VCaP (cell line): Measurements from ENCODE around the gene LCN9.

Experiments used
- H3K27ac ChIP-seq: fragments of 450-650 bp; 2 replicates; pipeline ENCODE4 v1.5.1; 2017
- TF ChIP-seq, protein P1 (sequence below): fragments of 450-650 bp; conservative IDR thresholded peaks from 2 replicates; pipeline ENCODE4 v1.5.1; 2017; ENCODE audit warnings: mild to moderate bottlenecking, moderate library complexity

LCN9 gene

DNA sequence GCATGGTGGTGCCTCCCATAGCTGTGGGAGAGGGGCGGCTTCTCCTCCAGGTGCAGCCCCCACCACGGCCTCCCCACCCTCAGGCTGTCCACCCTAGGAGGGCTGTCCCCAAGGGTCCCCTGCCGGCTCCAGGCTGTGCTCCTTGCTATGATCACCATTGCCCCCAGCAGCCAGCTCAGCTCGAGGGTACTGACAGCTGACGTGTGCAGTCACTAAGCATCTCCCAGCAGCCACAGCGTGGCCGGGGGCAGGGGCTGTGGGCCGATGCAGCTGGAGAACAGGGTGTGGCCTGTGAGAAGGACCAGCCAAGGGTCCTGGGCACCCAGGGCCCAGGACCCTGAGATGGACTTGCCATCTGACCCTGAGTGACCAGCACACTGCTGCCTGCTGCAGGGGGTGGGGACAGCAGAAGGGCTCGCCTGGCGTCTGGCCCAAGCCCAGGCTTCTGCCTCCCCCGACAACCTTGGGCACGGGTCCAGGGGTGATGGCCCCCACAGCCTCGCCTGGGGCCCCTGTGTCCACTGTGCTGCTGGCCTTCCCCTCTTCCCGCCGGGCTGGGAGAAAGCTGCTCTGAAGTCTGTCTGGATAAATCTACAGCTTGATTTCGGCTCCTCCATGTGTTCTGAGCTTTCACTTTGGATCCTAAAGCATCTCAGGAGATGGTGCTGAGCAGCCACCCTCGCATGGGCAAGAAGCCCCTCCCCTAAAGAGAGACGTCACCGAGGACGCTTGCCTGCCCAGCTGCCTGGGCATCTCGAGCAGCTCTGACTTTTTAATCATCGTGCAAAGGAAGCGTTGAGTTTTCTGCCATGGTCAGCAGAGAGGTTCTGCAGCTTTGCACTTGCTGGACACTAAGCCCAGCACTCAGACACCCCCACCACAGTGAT is 44.4 kb downstream of the LCN9 start:
- TF ChIP-seq, protein P1, sequence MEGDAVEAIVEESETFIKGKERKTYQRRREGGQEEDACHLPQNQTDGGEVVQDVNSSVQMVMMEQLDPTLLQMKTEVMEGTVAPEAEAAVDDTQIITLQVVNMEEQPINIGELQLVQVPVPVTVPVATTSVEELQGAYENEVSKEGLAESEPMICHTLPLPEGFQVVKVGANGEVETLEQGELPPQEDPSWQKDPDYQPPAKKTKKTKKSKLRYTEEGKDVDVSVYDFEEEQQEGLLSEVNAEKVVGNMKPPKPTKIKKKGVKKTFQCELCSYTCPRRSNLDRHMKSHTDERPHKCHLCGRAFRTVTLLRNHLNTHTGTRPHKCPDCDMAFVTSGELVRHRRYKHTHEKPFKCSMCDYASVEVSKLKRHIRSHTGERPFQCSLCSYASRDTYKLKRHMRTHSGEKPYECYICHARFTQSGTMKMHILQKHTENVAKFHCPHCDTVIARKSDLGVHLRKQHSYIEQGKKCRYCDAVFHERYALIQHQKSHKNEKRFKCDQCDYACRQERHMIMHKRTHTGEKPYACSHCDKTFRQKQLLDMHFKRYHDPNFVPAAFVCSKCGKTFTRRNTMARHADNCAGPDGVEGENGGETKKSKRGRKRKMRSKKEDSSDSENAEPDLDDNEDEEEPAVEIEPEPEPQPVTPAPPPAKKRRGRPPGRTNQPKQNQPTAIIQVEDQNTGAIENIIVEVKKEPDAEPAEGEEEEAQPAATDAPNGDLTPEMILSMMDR: no peak
- H3K27ac ChIP-seq: no peak overlapping the region

DNA sequence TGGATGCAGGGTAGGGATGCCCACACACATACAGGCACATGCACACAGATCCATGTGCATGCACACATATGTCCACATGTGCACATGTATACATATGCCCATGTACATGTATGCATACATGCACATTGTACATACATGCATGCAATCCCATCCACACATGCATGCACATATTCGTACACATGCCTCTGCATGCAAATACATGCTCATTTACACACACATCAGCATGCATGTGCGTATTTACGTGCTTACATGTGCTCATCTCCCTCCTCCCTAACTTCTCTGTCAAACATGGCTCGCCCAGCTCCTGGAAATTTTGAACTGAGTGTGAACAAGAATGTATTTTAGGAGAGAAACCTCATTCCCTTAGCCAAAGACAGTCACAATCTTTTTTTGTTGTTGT is 45.1 kb downstream of the LCN9 start:
- no peak overlapping the region for H3K27ac ChIP-seq
- TF ChIP-seq, protein P1: no peak

DNA sequence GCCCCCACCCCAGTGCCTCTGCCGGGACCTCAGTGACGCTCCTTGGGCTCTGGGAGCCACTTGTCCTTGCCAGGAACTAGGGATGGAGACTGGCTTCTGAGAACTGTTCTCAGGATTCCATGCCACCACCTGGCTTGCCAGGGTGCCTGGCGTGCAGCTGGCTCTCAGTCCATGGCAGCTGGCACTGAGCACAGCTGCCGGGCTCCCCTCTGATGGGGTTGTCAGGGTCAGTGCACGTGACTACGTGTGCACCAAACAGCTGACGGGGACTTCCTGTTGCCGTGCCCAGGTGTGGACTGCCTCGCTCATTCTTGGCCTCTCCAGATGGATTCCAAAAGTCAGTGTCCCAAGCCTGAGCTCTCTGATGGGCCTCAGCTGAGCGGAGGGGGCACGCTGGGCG is 48.3 kb downstream of the LCN9 start:
- no peak overlapping the region for H3K27ac ChIP-seq
- TF ChIP-seq, protein P1: no peak

DNA sequence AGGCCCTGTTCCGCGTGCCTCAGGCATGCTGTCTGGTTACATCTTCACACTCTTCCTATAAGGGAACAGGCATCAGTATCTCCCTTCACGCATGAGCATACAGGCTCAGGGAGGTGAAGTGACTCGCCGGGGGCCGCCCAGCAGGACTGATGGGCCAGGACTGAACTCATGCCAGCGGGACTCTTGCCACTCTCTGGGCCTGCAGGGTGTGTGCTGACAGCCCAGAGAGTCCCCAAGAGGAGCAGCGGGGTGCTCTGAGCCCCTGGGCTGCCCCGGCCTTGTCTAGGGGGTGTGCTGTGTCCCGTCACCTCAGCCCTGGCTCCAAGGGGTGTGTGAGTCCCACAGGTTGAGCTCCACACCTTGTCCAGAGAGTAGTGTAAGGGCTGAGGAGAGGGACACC is 48.8 kb downstream of the LCN9 start:
- TF ChIP-seq, protein P1: no peak
- H3K27ac ChIP-seq: no peak overlapping the region

DNA sequence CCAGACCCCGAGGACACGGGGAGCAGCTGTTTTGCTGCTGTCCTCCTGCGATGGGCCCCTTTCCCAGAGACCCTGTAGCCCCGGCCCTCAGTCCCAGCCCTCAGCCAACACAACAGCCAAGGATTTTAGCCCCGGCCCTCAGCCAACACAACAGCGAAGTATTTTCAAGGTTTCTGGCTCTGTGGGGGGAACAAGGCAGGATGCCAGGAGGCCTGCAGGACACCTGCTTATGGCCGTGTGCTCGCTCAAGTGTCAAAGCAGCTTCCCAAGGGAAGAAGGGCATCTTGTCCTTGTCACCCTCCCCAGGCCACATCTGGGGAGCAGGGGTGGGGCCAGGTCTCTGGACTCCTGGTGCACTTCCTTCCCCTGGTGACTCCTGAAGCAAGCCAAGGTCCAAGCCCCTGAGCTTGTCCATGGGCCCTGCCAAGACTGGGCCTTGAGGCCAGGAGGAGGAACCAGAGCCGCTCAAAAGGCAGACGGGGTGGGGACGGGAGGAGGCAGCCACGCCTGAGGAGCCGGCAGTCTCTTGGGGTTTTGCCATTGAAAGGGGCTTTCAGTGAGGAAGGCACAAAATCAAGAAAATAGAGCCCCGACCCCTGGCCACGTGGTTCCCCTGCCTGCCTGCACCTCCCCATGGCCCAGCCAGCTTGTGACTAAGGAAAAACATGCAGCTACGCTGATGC is 49.6 kb downstream of the LCN9 start:
- no peak overlapping the region for H3K27ac ChIP-seq
- TF ChIP-seq, protein P1: no peak

DNA sequence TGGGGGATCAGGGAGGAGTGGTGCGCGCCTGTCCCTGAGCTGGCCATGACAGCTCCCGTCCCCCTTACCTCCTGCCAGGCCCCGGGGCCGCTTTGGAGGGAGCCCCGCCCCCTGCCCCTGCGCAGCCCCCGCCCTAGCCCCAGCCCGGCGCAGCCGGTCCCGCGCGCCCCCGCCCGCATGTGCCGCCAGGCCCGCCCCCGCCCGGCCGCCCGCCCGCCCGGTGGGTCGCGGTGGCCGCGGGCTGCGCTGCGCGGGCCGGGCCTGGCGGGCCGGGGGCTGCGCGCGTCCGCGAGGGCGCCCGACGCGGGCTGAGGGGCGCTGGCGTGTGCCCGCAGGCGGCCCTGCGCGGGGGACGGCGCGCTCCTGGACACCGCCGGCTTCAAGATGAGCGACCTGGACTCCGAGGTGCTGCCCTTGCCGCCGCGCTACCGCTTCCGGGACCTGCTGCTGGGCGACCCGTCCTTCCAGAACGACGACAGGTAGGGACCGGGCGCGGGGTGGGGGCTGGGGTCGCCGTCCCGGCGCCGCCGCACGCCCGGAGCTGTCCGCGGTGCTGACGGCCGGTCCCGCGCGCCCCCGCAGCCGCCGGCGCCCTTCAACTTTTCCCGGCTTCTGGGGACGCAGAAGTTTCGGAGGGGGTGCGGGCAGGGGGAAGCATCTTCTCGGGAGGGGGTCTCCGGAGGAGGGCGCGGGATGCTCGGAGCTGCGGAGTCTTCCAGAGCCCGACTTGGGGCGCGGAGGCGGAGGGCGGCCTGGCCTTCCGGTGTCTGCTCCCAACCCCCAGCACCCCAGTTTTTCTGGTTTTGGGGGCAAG is 51.3 kb downstream of the LCN9 start:
- H3K27ac ChIP-seq: peak overlapping the region; percentile 50; the same call in 1 of the 2 replicates
- TF ChIP-seq, protein P1: no peak
